Left ventricle myocardium inferior (tissue), 1 donor: ENCODE data around the gene ITPA. TPM values are rescaled to one million over a fixed set of nuclear protein-coding genes. Genes with fewer than 3 reads are reported as not detected.
A peak's percentile ranks its signal among the peaks of the same experiment; 100 is the strongest.

Experiments
- DNase-seq: peaks from one replicate; pipeline ENCODE4 v3.0.0-alpha.2; 2020
- H3K27ac ChIP-seq: fragments of 200-600 bp; replicated peaks from 2 replicates; pipeline ENCODE4 v1.8.0; 2021
- H3K27me3 ChIP-seq: fragments of 200-600 bp; 2 replicates; pipeline ENCODE4 v1.8.0; 2021; ENCODE audit warnings: low read depth
- H3K36me3 ChIP-seq: fragments of 200-600 bp; 2 replicates; pipeline ENCODE4 v1.8.0; 2021
- H3K4me1 ChIP-seq: fragments of 200-600 bp; 2 replicates; pipeline ENCODE4 v1.8.0; 2021
- H3K4me3 ChIP-seq: fragments of 200-600 bp; 2 replicates; pipeline ENCODE4 v1.8.0; 2021; ENCODE audit warnings: mild to moderate bottlenecking, moderate library complexity
- H3K9me3 ChIP-seq: fragments of 200-600 bp; replicated peaks from 2 replicates; pipeline ENCODE4 v1.8.0; 2021
- intact Hi-C: fragments of 100-400 bp; cut with micrococcal nuclease; formaldehyde crosslinking; loops from one replicate; pipeline ENCODE4 v1.11.0; 2022
- total RNA-seq: library from RNA; stranded (reverse); fragmentation: NEBNext Ultra II Directional; extraction: Animal tissue kit (Norgen Biotek cat#: 25700); gene quantifications from one replicate; pipeline ENCODE4 v1.2.1, GENCODE V29; 2021
- TF ChIP-seq, protein P1 (sequence below): fragments of 200-600 bp; IDR thresholded peaks from 2 replicates; pipeline ENCODE4 v1.8.0; 2021; ENCODE audit warnings: antibody characterized with exemption, mild to moderate bottlenecking, borderline replicate concordance
- donor health status: DM: no; HTN: yes; CAD: no; lungs with severe emphysema.

Gene ITPA
- total RNA-seq, 1 donor from 2014 or later = 17.2 TPM

DNA sequence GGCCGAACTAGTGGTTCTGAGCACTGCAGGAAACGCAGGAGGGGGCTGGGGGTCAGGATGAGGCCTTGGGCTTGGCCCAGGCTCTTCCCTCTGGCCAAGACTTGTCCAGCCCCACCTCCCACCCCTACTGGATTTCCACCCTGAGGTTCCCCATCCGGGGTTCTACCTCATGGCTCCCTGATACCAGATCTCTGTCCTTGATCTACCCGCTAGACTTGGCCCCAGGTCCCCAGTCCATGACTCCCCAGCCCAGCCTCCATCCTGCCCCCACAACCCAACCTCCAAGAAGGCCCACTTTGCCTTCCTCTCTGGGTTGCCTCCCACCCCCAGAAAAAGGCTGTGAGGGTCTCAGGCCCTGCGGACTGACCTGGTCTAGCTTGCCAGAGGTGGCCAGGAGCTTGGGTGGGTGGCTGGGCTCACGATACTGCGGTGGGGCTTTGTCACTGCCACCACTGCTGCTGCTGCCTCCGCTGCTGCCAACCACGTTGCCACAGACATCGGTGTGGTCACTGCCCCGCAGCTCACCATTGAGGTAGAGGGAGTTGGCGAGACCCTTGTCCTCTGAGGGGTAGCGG is 42.9 kb upstream of the ITPA start:
- no peak for DNase-seq
- intact Hi-C loops = no loop called here

DNA sequence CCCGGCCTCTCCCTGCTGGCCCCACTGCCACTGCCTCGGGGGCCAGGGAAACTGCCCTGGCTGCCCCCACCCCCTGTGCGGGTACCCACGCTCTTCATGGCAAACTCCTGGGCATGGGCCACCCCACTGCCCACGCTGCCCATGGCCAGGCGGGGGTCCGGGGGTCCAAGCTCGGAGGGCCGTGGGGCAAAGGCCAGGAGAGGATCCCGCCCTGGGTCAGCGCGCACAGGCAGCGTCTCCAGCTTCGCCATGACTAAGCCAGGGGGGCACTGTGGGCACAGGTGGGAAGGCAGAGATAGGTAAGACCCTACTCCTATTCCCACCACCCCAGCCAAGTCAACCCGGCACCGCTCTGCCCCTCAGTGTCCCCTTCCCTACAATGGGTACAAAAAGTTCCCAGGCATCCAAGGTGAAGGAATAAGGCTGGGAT is 42.4 kb upstream of the ITPA start:
- Histone ChIP-seq H3K27ac (no peak overlapping the region), H3K36me3 (no peaks in the 10 kb centered on the region), H3K4me3 (no peak overlapping the region), H3K27me3 (no peaks in the 10 kb centered on the region), H3K9me3 (no peaks in the 10 kb centered on the region), H3K4me1 (peaks cover 22% of the 10 kb centered on the region)
- no peak for DNase-seq
- TF ChIP-seq, protein P1, sequence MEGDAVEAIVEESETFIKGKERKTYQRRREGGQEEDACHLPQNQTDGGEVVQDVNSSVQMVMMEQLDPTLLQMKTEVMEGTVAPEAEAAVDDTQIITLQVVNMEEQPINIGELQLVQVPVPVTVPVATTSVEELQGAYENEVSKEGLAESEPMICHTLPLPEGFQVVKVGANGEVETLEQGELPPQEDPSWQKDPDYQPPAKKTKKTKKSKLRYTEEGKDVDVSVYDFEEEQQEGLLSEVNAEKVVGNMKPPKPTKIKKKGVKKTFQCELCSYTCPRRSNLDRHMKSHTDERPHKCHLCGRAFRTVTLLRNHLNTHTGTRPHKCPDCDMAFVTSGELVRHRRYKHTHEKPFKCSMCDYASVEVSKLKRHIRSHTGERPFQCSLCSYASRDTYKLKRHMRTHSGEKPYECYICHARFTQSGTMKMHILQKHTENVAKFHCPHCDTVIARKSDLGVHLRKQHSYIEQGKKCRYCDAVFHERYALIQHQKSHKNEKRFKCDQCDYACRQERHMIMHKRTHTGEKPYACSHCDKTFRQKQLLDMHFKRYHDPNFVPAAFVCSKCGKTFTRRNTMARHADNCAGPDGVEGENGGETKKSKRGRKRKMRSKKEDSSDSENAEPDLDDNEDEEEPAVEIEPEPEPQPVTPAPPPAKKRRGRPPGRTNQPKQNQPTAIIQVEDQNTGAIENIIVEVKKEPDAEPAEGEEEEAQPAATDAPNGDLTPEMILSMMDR = no peak
- intact Hi-C loops = no loop called here

More for the DNA sequence above, 42.9 kb upstream of the ITPA start:
- Histone ChIP-seq H3K4me1 (peaks cover 22% of the 10 kb centered on the region), H3K9me3 (no peaks in the 10 kb centered on the region), H3K27me3 (no peaks in the 10 kb centered on the region), H3K27ac (no peak overlapping the region), H3K36me3 (no peaks in the 10 kb centered on the region), H3K4me3 (no peak overlapping the region)
- TF ChIP-seq, protein P1 = no peak

DNA sequence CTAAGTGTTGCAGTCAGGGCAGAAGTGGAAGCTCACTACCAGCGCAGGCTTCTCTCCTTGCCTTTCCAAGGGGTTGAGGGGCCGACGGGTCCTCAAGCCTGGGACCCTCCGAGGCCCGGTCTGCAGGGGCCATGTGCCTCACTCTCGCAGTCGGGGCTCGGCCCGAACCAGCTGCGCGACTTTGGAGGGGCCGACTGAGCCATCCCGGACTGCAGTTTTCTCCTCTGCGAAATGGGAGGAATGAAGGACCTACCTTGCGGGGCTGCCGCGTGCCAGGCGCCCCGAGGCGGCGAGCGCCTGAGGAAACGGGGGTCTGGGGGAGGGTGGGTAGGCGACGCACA is 41.6 kb upstream of the ITPA start:
- DNase-seq = no peak
- Histone ChIP-seq H3K36me3 (no peaks in the 10 kb centered on the region), H3K4me3 (peak overlapping the region; percentile 63), H3K4me1 (peaks cover 26% of the 10 kb centered on the region), H3K27me3 (no peaks in the 10 kb centered on the region), H3K27ac (peak overlapping the region; percentile 40), H3K9me3 (no peaks in the 10 kb centered on the region)
- TF ChIP-seq, protein P1 = no peak
- intact Hi-C loops = no loop called here

DNA sequence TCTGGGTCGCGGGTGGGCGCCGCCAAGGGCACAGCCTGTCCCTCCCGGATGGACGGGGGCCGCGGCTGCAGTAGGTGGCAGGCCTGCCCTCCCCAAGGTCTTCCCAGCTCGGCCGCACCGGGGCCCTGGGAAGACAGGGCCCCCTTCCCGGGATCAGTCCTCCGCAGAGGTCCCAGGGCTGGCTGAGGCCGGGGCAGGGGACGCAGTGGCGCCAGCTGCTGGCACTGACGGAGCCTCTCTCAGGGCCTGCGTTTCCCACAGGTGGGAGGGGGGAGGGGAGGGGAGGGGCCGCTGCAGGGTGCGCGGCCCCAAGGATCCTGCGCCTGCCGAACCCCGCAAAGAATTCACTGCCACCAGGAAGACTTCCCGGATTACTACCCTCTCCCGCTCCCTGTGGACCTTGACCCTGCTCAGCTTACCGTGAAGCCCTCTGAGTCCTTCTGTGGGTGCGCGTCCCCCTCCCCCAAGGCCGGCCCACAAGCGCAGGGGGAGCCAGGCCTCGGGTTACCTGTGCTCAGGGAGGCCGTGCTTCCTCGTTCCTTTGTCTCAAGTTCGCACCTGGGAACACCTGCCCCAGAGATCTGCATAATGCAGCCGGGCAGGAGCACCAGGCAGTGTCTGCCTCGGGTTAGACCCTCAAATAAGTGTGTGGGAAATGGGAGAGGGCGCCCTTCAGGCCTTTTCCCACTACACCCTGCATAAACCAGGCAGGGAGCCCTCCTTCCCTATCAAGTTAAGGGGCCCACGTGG is 41.0 kb upstream of the ITPA start:
- Histone ChIP-seq H3K27ac (peak overlapping the region; percentile 40), H3K4me3 (peak overlapping the region; percentile 63), H3K9me3 (no peaks in the 10 kb centered on the region), H3K4me1 (peaks cover 31% of the 10 kb centered on the region), H3K27me3 (no peaks in the 10 kb centered on the region), H3K36me3 (no peaks in the 10 kb centered on the region)
- TF ChIP-seq, protein P1 = no peak
- DNase-seq = peak; percentile 49
- intact Hi-C loops = no loop called here

DNA sequence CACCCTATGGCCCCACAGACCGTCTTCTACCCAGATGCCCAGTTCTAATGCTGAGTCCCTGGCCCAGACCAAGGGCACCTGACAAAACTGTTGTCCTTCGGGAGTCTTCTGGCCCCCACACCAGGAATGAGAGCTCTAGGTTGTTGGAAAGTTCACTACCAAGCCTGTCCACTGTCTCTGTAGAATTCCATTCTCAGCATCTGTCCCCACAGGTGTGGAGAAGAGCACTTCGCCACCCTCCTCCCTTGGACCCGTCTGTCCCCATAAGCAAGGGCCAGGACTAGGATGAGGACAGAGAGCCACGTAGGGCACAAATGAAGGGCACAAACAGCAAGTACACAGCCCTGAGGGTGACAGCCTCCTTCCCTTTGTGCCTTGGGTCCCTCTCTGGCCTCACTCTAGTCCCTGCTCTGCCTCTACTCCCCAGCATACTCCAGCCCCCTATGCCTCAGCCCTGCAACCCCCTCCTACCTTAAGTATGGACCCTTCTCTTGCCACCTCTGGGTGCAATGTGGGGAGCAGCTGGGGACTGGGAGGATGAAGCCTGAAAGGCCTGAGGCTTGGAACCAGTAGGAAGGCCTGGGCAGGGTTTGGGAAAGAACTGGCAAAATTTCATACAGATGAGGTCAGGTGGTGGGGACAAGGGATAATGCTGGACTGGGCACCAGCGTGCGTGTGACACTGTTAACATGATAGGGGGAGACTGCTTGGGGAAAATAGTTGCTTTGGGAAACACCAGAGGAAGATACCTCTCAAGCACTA is 40.3 kb upstream of the ITPA start:
- intact Hi-C loops = no loop called here
- Histone ChIP-seq H3K27me3 (no peaks in the 10 kb centered on the region), H3K9me3 (no peaks in the 10 kb centered on the region), H3K36me3 (no peaks in the 10 kb centered on the region), H3K4me1 (peaks cover 38% of the 10 kb centered on the region), H3K27ac (no peak overlapping the region), H3K4me3 (peak overlapping the region; percentile 63)
- TF ChIP-seq, protein P1 = no peak
- no peak for DNase-seq
